GM12878 (cell line): ENCODE measurements around the gene RXRG.
"Not testable (repeated sequence)": the region's sequence is repeated elsewhere in the genome, so short reads cannot be mapped to it uniquely, and the experiment has no call there.

ENCODE experiments used
- EZH2 ChIP-seq: IDR thresholded peaks from 2 replicates; pipeline ENCODE4 v1.6.1; 2012; ENCODE audit warnings: low read depth, mild to moderate bottlenecking, control low read depth, inconsistent platforms, low read length, borderline replicate concordance; ENCODE audit not compliant: control insufficient read depth
- IRF4 ChIP-seq: IDR thresholded peaks from 2 replicates; pipeline ENCODE4 v1.6.1; 2011; ENCODE audit warnings: low read depth, low read length
- RBBP5 ChIP-seq: fragments of 200-600 bp; sonication (generic); conservative IDR thresholded peaks from 2 replicates; pipeline ENCODE4 v1.6.1; 2016
- TBL1XR1 ChIP-seq: IDR thresholded peaks from 2 replicates; pipeline ENCODE4 v1.6.1; 2012; ENCODE audit warnings: low read depth, low read length, improper control_type of control experiment
- TF ChIP-seq, protein P1 (sequence below), 3 experiments: IDR thresholded peaks in 2 of 3; conservative IDR thresholded peaks in 1 of 3; 2 replicates each; pipeline ENCODE4 v1.5.1; 2011; ENCODE audit warnings: low read depth in 3 of 3, low read length in 3 of 3, mild to moderate bottlenecking in 3 of 3, control low read depth in 2 of 3, moderate library complexity in 2 of 3, inconsistent platforms in 1 of 3, mixed read lengths in 1 of 3; ENCODE audit not compliant: control insufficient read depth in 2 of 3, insufficient read depth in 1 of 3; ENCODE audit errors: extremely low read depth in 1 of 3
- TF ChIP-seq, protein P2 (sequence below): IDR thresholded peaks from 2 replicates; pipeline ENCODE4 v1.6.1; 2012; ENCODE audit warnings: low read length, inconsistent platforms

DNA sequence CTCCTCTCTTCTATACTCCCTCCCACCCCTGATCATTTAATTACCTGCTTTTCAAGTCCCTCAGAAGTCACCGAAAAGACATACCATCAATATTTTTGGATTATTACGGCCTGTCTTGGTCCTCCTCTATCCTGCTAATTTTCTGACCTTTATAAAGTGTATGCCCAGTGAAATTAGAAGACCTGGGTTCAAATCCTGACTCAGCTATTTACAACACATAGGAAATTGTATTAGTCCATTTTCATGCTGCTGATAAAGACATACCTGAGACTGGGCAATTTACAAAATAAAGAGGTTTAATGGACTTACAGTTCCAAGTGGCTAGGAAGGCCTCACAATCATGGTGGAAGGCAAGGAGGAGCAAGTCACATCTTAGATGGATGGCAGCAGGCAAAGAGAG is 14.8 kb upstream of the RXRG start:
- TF ChIP-seq, protein P1, sequence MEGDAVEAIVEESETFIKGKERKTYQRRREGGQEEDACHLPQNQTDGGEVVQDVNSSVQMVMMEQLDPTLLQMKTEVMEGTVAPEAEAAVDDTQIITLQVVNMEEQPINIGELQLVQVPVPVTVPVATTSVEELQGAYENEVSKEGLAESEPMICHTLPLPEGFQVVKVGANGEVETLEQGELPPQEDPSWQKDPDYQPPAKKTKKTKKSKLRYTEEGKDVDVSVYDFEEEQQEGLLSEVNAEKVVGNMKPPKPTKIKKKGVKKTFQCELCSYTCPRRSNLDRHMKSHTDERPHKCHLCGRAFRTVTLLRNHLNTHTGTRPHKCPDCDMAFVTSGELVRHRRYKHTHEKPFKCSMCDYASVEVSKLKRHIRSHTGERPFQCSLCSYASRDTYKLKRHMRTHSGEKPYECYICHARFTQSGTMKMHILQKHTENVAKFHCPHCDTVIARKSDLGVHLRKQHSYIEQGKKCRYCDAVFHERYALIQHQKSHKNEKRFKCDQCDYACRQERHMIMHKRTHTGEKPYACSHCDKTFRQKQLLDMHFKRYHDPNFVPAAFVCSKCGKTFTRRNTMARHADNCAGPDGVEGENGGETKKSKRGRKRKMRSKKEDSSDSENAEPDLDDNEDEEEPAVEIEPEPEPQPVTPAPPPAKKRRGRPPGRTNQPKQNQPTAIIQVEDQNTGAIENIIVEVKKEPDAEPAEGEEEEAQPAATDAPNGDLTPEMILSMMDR (IDR thresholded peaks at IDR 0.05 in 2 of 3, conservative IDR thresholded peaks at IDR 0.05 in 1 of 3; ENCODE audit: control insufficient read depth in 2 of 3, extremely low read depth in 1 of 3, insufficient read depth in 1 of 3, low read depth in 3 of 3, low read length in 3 of 3), result not testable (repeated sequence)
- not testable (repeated sequence) for TF ChIP-seq IRF4, TBL1XR1, RBBP5, EZH2
- TF ChIP-seq, protein P2, sequence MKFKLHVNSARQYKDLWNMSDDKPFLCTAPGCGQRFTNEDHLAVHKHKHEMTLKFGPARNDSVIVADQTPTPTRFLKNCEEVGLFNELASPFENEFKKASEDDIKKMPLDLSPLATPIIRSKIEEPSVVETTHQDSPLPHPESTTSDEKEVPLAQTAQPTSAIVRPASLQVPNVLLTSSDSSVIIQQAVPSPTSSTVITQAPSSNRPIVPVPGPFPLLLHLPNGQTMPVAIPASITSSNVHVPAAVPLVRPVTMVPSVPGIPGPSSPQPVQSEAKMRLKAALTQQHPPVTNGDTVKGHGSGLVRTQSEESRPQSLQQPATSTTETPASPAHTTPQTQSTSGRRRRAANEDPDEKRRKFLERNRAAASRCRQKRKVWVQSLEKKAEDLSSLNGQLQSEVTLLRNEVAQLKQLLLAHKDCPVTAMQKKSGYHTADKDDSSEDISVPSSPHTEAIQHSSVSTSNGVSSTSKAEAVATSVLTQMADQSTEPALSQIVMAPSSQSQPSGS, result not testable (repeated sequence)
